ENCODE data around the gene JCAD.
"Not testable (repeated sequence)": the region's sequence is repeated elsewhere in the genome, so short reads cannot be mapped to it uniquely, and the experiment has no call there.

The JCAD gene

GRCh38 chr10:30059209-30060107 lies at the start of gene JCAD:
Gene JCAD (minus strand): TSS chr10:30059586. CDS start chr10:30047812, 11,774 bp downstream.
- peak; percentile 49 to 50 for DNase-seq

GRCh38 chr10:30106987-30107386 lies 47.6 kb upstream of the JCAD start:
- DNase-seq: no peak

GRCh38 chr10:30103595-30104320 lies 44.4 kb upstream of the JCAD start:
- no peak for DNase-seq

- DNase-seq: not testable (repeated sequence)
Measured at GRCh38 chr10:30099706-30100105, 40.3 kb upstream of the JCAD start.

- no peak for DNase-seq
Measured at GRCh38 chr10:30099101-30099500, 39.7 kb upstream of the JCAD start.

GRCh38 chr10:30098629-30099028 lies 39.2 kb upstream of the JCAD start:
- no peak for DNase-seq

- DNase-seq: no peak
Measured at GRCh38 chr10:30096564-30096963, 37.2 kb upstream of the JCAD start.

- no peak for DNase-seq
Measured at GRCh38 chr10:30095631-30096422, 36.4 kb upstream of the JCAD start.

GRCh38 chr10:30094601-30095000 lies 35.2 kb upstream of the JCAD start:
- no peak for DNase-seq

GRCh38 chr10:30093303-30093950 lies 34.0 kb upstream of the JCAD start:
- DNase-seq: no peak

GRCh38 chr10:30092151-30092790 lies 32.9 kb upstream of the JCAD start:
- DNase-seq: no peak

- DNase-seq: no peak
Measured at GRCh38 chr10:30091136-30091535, 31.8 kb upstream of the JCAD start.

GRCh38 chr10:30088178-30088577 lies 28.8 kb upstream of the JCAD start:
- no peak for DNase-seq

GRCh38 chr10:30083934-30084333 lies 24.5 kb upstream of the JCAD start:
- DNase-seq: no peak

- no peak for DNase-seq
Measured at GRCh38 chr10:30081182-30081581, 21.8 kb upstream of the JCAD start.

GRCh38 chr10:30080161-30080560 lies 20.8 kb upstream of the JCAD start:
- no peak for DNase-seq

- DNase-seq: no peak
Measured at GRCh38 chr10:30079408-30079807, 20.0 kb upstream of the JCAD start.

GRCh38 chr10:30075481-30075880 lies 16.1 kb upstream of the JCAD start:
- no peak for DNase-seq

- no peak for DNase-seq
Measured at GRCh38 chr10:30074933-30075332, 15.5 kb upstream of the JCAD start.

- DNase-seq: no peak
Measured at GRCh38 chr10:30074090-30074489, 14.7 kb upstream of the JCAD start.

- no peak for DNase-seq
Measured at GRCh38 chr10:30073767-30074060, 14.3 kb upstream of the JCAD start.

GRCh38 chr10:30073045-30073766 lies 13.8 kb upstream of the JCAD start:
- no peak for DNase-seq

Measured in CD4-positive, alpha-beta T cell treated with Interleukin-1 beta for 1 hour (primary cell).